Esophagus (tissue), 2 donors: ENCODE data around the gene ARID5B. TPM values are rescaled to one million over a fixed set of nuclear protein-coding genes. Genes with fewer than 3 reads are reported as not detected.

Experiments
- H3K27ac ChIP-seq, 2 donors: one replicate each; pipeline ENCODE4 v1.5.1; 2013; ENCODE audit warnings: low read depth in 2 of 2, mild to moderate bottlenecking in 2 of 2, inconsistent platforms in 1 of 2, low read length in 1 of 2, moderate library complexity in 1 of 2
- H3K27me3 ChIP-seq, 2 donors: one replicate each; pipeline ENCODE4 v1.6.1; 2013; ENCODE audit warnings: low read length in 2 of 2, control low read depth in 1 of 2, mild to moderate bottlenecking in 1 of 2; ENCODE audit not compliant: insufficient read depth in 2 of 2, control insufficient read depth in 1 of 2
- H3K36me3 ChIP-seq, 2 donors: one replicate each; pipeline ENCODE4 v1.6.1; 2013; ENCODE audit warnings: low read length in 1 of 2; ENCODE audit not compliant: control insufficient read depth in 2 of 2, insufficient read depth in 2 of 2
- H3K4me1 ChIP-seq, 2 donors: one replicate each; pipeline ENCODE4 v1.6.1; 2013; ENCODE audit warnings: low read length in 1 of 2; ENCODE audit not compliant: control insufficient read depth in 2 of 2, insufficient read depth in 2 of 2
- H3K4me3 ChIP-seq, 2 donors: one replicate each; pipeline ENCODE4 v1.5.1; 2013; ENCODE audit warnings: low read length in 2 of 2, mild to moderate bottlenecking in 2 of 2, low read depth in 1 of 2, moderate library complexity in 1 of 2
- H3K9me3 ChIP-seq, 2 donors: one replicate each; pipeline ENCODE4 v1.6.1; 2013; ENCODE audit warnings: mild to moderate bottlenecking in 2 of 2, low read depth in 1 of 2, low read length in 1 of 2, moderate library complexity in 1 of 2; ENCODE audit not compliant: control insufficient read depth in 2 of 2, insufficient read depth in 1 of 2
- WGBS, 2 donors: extraction: QIAGEN DNeasy Blood & Tissue Kit; methylation state at CpG; one replicate each; pipeline ENCODE4 v1.1.7; 2013; 5-methylcytosine and 5-hydroxymethylcytosine counted together
- polyA plus RNA-seq, 2 donors: library from polyadenylated mRNA; stranded (reverse); fragments of 200-250 nt; gene quantifications; one replicate each; pipeline ENCODE4 v1.2.3, GENCODE V29; 2013
- donor health status: healthy with polysubstance abuse.
- donor health status: Bipolar disorder and iron deficiency.

The ARID5B gene
- polyA plus RNA-seq, 2 donors = 6.7 to 7.7 TPM

DNA sequence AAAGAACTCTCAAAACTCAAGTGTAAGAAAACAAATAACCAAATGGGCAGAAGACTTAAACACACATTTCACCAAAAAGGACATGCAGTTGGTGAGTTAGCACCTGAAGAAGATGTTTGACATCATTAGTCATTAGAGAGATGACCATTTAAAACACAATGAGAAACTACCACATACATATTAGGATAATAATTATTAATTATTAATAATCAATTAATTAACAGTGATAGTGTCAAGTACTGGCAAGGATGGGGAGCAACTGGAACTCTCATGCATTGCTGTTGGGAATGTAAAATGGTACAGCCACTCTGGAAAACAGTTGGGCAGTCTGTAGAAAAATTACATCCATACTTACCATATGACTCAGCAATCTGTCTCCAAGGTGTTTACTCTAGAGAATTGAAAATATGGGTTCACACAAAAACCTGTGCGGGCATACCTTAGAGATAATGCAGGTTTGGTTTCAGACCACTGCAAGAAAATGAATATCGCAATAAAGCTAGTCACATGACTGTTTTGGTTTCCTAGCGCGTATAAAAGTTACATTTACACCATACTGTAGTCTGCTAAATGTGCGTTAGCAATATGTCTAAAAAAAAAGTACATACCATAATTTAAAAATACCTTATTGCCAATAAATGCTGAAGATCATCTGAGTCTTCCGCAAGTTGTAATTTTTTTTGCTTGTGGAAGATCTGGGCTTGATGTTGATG, 30.3 kb downstream of the ARID5B start:
- Histone ChIP-seq H3K36me3 (no peaks in the 10 kb centered on the region), H3K27ac (no peak overlapping the region), H3K27me3 (no peaks in the 10 kb centered on the region), H3K9me3 (no peaks in the 10 kb centered on the region), H3K4me1 (no peaks in the 10 kb centered on the region), H3K4me3 (no peak overlapping the region)
- WGBS, 2 donors = 84 to 97% methylated on average over 6 of the region's 6 CpGs

- Histone ChIP-seq H3K4me1 (no peaks in the 10 kb centered on the region), H3K9me3 (no peaks in the 10 kb centered on the region), H3K27me3 (no peaks in the 10 kb centered on the region), H3K36me3 (no peaks in the 10 kb centered on the region), H3K27ac (no peak overlapping the region), H3K4me3 (no peak overlapping the region)
- WGBS, 2 donors = 68 to 81% methylated on average over 3 of the region's 3 CpGs
Observed at GRCh38 chr10:61933859-61934555, 32.5 kb downstream of the ARID5B start.

DNA sequence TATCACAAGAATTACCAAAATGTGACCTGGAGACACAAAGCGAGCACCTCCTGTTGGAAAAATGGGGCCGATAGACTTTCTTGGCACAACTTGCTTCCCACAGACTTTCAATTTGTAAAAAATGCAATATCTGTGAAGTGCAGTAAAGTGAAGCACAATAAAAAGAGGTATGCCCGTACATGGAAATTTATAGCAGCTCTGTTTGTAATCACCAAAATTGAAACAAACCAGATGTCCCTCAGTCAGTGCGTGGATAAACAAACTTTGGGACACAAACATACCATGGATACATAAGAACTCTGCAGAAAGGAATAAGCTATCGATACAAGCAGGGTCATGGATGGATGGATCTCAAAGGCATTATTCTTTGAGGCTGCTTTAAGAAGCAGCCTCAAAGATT, 33.6 kb downstream of the ARID5B start:
- 76% methylated on average over 5 of the region's 5 CpGs for WGBS, 2 donors
- Histone ChIP-seq H3K4me1 (no peaks in the 10 kb centered on the region), H3K36me3 (no peaks in the 10 kb centered on the region), H3K27ac (no peak overlapping the region), H3K4me3 (no peak overlapping the region), H3K27me3 (no peaks in the 10 kb centered on the region), H3K9me3 (no peaks in the 10 kb centered on the region)

DNA sequence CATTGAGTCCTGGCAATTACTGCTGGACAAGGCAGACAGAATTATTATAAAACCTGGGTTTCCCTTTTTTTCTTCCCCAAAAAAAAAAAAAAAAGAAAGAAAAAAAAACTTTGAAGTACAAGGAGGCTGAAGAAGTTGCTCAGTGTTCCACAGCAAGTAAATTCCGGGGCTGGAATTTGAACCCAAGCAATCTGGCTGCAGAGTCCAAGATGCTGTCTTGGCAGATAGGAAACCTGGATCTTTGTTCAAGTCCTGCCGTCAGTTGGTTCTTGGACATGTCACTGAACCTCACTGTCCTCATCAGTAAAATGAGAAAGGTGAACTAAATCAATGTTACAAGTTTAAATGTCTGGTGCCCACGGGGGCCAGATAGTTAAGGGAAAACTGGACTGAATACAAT, 35.3 kb downstream of the ARID5B start:
- H3K36me3 ChIP-seq = no peaks in the 10 kb centered on the region
- H3K27ac ChIP-seq = peak overlapping the region in 1 of 2 donors; percentile 47
- H3K4me1 ChIP-seq = no peaks in the 10 kb centered on the region
- no peaks in the 10 kb centered on the region for H3K9me3 ChIP-seq
- WGBS, 2 donors = 50 to 58% methylated on average over 3 of the region's 3 CpGs
- H3K27me3 ChIP-seq = no peaks in the 10 kb centered on the region
- H3K4me3 ChIP-seq = no peak overlapping the region

DNA sequence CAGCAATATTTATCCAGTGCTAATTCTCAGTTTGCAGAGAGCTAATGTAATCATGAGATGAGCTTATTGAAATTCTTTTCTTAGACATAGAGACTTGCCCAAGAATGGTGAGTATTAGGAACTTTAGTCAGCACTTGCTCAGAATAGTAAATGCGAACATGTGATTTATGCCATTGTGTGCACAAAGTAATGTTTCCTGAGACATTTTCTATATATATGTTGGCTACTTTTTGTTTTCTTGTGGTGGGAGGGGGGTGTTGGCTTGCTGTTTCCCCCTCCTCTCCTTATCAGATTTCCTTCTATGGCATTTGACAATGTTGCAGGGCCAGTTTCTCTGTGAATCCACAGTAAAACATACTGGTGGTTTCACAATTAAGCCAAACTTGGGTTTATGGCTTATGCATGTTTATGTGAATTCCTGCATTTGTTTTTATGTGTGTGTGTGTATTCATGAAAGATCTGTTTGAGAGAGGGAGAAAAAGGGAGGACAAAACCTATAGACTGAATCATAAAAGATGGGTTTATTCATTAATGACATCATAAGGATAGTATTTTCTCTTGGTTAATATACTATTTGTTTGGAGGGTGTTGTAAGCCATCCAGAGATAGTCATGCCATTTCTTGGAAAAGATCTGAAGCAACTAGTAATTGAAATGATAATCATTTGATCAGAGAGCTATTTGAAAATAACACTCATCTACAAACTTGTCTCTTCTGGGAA, 36.3 kb downstream of the ARID5B start:
- Histone ChIP-seq H3K27ac (peak overlapping the region; percentile 30 to 72), H3K4me1 (no peaks in the 10 kb centered on the region)
- WGBS, 2 donors = 32 to 36% methylated on average over 1 of the region's 1 CpG

DNA sequence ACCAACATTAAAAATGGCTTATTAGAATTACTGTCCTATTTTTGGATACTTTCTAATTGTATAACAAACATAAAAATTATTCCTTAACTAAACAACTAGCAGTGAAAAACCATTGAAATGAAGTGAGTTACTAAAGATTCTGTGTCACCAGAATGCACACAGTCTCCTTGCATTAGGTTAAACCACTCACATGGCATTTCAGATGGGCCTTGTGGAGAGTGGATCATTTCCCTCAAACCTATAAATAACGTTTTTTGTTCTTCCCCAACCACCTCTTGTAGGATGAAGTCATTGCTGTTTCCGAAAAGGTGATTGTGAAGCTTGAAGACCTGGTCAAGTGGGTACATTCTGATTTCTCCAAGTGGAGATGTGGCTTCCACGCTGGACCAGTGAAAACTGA, 38.4 kb downstream of the ARID5B start:
- Histone ChIP-seq H3K27me3 (no peaks in the 10 kb centered on the region), H3K27ac (no peak overlapping the region), H3K4me1 (no peaks in the 10 kb centered on the region), H3K4me3 (no peak overlapping the region), H3K36me3 (no peaks in the 10 kb centered on the region), H3K9me3 (no peaks in the 10 kb centered on the region)
- WGBS, 2 donors = 77 to 81% methylated on average over 3 of the region's 3 CpGs

More for the DNA sequence above, 36.3 kb downstream of the ARID5B start:
- Histone ChIP-seq H3K36me3 (no peaks in the 10 kb centered on the region), H3K9me3 (no peaks in the 10 kb centered on the region), H3K4me3 (no peak overlapping the region), H3K27me3 (no peaks in the 10 kb centered on the region)

GRCh38 chr10:61941202-61941681, 39.7 kb downstream of the ARID5B start:
- Histone ChIP-seq H3K9me3 (no peaks in the 10 kb centered on the region), H3K27ac (no peak overlapping the region), H3K4me3 (no peak overlapping the region), H3K27me3 (no peaks in the 10 kb centered on the region), H3K36me3 (no peaks in the 10 kb centered on the region), H3K4me1 (no peaks in the 10 kb centered on the region)
- WGBS, 2 donors = 69 to 71% methylated on average over 4 of the region's 4 CpGs

- no peaks in the 10 kb centered on the region for H3K27me3 ChIP-seq
- peak overlapping the region in 1 of 2 donors; percentile 11 for H3K4me3 ChIP-seq
- no peaks in the 10 kb centered on the region for H3K36me3 ChIP-seq
- H3K4me1 ChIP-seq = no peaks in the 10 kb centered on the region
- no peaks in the 10 kb centered on the region for H3K9me3 ChIP-seq
- 76 to 77% methylated on average over 5 of the region's 5 CpGs for WGBS, 2 donors
- peak overlapping the region; percentile 55 to 86 for H3K27ac ChIP-seq
Observed at GRCh38 chr10:61942604-61943461, 41.3 kb downstream of the ARID5B start.
